Fibroblast of lung (primary cell): ENCODE data around the gene SGSM2. TPM values are rescaled to one million over a fixed set of nuclear protein-coding genes. Genes with fewer than 3 reads are reported as not detected.

Experiments used
- DNase-seq, 2 donors: peaks; one replicate each; pipeline versions ENCODE4 v3.0.0 to v3.0.0-alpha.2; 2010; ENCODE audit warnings: low read depth in 2 of 2
- H2AFZ ChIP-seq: 2 replicates; pipeline ENCODE4 v1.5.1; 2012; ENCODE audit warnings: low read length, control low read depth, inconsistent platforms
- H3K27ac ChIP-seq: 2 replicates; pipeline ENCODE4 v1.5.1; 2011; ENCODE audit warnings: low read length, control low read depth; ENCODE audit not compliant: insufficient read depth
- H3K27me3 ChIP-seq: 2 replicates; pipeline ENCODE4 v1.5.1; 2011; ENCODE audit warnings: mild to moderate bottlenecking, low read length; ENCODE audit not compliant: control insufficient read depth, insufficient read depth
- H3K36me3 ChIP-seq: 2 replicates; pipeline ENCODE4 v1.5.1; 2011; ENCODE audit warnings: low read length; ENCODE audit not compliant: control insufficient read depth, insufficient read depth
- H3K4me1 ChIP-seq: 2 replicates; pipeline ENCODE4 v1.5.1; 2011; ENCODE audit warnings: low read length; ENCODE audit not compliant: control insufficient read depth, insufficient read depth; ENCODE audit errors: extremely low read depth
- H3K4me2 ChIP-seq: 2 replicates; pipeline ENCODE4 v1.5.1; 2011; ENCODE audit warnings: low read length, control low read depth; ENCODE audit not compliant: insufficient read depth; ENCODE audit errors: extremely low read depth
- H3K4me3 ChIP-seq, 4 experiments: fragments of 200-600 bp in 1 of 4; sonication (generic) in 1 of 4; replicated peaks in 1 of 4; 2 replicates each; pipeline ENCODE4 v1.5.1; 2011 to 2016; ENCODE audit warnings: low read length in 4 of 4, low read depth in 3 of 4, mild to moderate bottlenecking in 3 of 4, control low read depth in 2 of 4, inconsistent platforms in 1 of 4, mixed read lengths in 1 of 4; ENCODE audit not compliant: insufficient read depth in 1 of 4; ENCODE audit errors: control extremely low read depth in 1 of 4
- H3K79me2 ChIP-seq: 2 replicates; pipeline ENCODE4 v1.5.1; 2012; ENCODE audit warnings: mild to moderate bottlenecking, low read length, inconsistent platforms; ENCODE audit not compliant: control insufficient read depth, insufficient read depth
- H3K9ac ChIP-seq: 2 replicates; pipeline ENCODE4 v1.5.1; 2011; ENCODE audit warnings: mild to moderate bottlenecking, low read length, control low read depth; ENCODE audit not compliant: insufficient read depth
- H3K9me3 ChIP-seq: 2 replicates; pipeline ENCODE4 v1.5.1; 2012; ENCODE audit warnings: low read depth, low read length; ENCODE audit not compliant: control insufficient read depth, insufficient read depth
- H4K20me1 ChIP-seq: 2 replicates; pipeline ENCODE4 v1.5.1; 2011; ENCODE audit warnings: low read length; ENCODE audit not compliant: control insufficient read depth, insufficient read depth; ENCODE audit errors: extremely low read depth
- EZH2 ChIP-seq: IDR thresholded peaks from 2 replicates; pipeline ENCODE4 v1.5.1; 2012; ENCODE audit warnings: low read length, control low read depth, mild to moderate bottlenecking; ENCODE audit errors: missing control alignments
- polyA plus RNA-seq, 2 donors: library from polyadenylated mRNA; depleted of rRNA in 1 of 2; stranded (reverse) in 1 of 2; unstranded in 1 of 2; fragments of >200 nt; gene quantifications; 2 replicates each; pipeline ENCODE4 v1.2.1, GENCODE V29; 2011 to 2012; ENCODE audit warnings: missing spikeins in 1 of 2
- total RNA-seq: library from RNA; depleted of rRNA; stranded (reverse); fragments of >200 nt; gene quantifications from 2 replicates; pipeline ENCODE4 v1.2.1, GENCODE V29; 2014
- TF ChIP-seq, protein P1 (sequence below), 2 donors: IDR thresholded peaks in 1 of 2; conservative IDR thresholded peaks in 1 of 2; 1 replicate in 1 of 2; 2 replicates in 1 of 2; pipeline ENCODE4 v1.5.1; 2011 to 2012; ENCODE audit warnings: low read length in 2 of 2, control low read depth in 1 of 2, inconsistent platforms in 1 of 2, low read depth in 1 of 2, mild to moderate bottlenecking in 1 of 2

SGSM2 gene
- total and polyA plus RNA-seq, 2 donors (not counting 1 experiment from before 2014, with no cell fraction given): 23.4 to 31.5 TPM

DNA sequence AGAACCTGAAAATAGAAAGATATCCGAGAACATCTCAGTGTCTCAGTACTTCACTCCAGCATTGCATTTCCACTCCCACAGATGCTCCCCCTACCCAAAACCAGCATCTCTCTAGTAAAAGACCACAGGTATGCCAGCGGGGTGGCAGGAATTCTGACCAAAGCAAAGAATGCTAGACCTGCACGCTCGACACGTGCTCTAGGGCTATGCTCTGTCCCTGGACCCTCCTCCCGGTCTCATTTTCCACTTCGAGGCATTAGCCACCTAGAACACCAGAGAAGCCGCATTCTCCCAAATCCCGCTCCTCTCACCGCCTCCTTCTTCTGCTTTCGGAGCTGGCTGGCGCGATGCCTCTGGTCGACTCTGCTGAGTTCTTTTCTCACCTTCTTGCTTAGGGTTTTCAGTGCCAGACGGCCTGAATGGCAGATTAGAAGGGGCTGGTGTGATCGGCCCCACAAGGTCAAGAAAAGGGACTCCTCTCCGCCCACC, 1.5 kb upstream of the SGSM2 start:
- peaks cover 29% of the 10 kb centered on the region for H3K79me2 ChIP-seq

DNA sequence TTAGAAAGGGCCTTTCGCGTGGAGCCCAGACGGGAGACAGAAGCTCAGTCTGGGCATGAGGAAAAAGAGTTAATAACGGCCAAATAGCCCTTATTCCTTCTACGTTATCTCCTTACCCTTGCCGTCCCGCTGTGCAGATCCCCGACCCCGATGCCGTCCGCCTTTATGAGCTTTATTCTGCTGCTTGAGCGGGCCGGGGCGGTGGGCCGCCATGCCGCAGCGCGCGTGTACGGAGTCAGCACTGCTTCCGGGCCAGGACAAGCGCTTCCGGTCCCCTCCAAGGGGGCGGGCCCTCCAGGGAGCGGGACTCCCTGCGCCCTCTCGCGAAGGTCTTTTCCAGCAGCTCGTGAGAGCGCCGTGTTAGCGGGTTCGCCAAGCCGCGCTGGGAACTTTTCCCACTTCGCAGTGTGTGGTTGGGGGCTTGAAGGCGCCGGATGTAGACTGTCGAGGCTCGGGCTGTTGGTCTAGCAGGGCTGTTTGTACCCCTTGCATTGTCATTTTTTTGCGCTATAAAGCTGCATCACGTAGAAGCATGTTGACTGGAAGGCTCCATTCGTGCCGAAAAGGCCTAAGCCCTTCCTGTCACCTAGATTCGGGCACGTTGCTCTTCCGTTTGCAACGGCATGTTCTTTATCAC, 968 bp upstream of the SGSM2 start, which contains the start of gene TSR1:
TSS of gene TSR1 (minus strand) at position 243 of the 637 bp plus-strand sequence. CDS start at position 213, 30 bp downstream.
- peak within 1 kb of the TSS; percentile 88 for H2AFZ ChIP-seq
- H4K20me1 ChIP-seq: no peaks in the 10 kb centered on the region
- H3K9me3 ChIP-seq: no peaks in the 10 kb centered on the region
- H3K36me3 ChIP-seq: peaks cover 14% of the 10 kb centered on the region
- H3K4me2 ChIP-seq: peak within 1 kb of the TSS; percentile 99
- peak within 1 kb of the TSS; percentile 60 to 96 (median 93) for H3K4me3 ChIP-seq
- peak within 1 kb of the TSS; percentile 61 for H3K27ac ChIP-seq
- peak; percentile 89 to 91 for DNase-seq
- H3K4me1 ChIP-seq: peaks cover 13% of the 10 kb centered on the region
- TF ChIP-seq EZH2: no peak
- TF ChIP-seq, protein P1, sequence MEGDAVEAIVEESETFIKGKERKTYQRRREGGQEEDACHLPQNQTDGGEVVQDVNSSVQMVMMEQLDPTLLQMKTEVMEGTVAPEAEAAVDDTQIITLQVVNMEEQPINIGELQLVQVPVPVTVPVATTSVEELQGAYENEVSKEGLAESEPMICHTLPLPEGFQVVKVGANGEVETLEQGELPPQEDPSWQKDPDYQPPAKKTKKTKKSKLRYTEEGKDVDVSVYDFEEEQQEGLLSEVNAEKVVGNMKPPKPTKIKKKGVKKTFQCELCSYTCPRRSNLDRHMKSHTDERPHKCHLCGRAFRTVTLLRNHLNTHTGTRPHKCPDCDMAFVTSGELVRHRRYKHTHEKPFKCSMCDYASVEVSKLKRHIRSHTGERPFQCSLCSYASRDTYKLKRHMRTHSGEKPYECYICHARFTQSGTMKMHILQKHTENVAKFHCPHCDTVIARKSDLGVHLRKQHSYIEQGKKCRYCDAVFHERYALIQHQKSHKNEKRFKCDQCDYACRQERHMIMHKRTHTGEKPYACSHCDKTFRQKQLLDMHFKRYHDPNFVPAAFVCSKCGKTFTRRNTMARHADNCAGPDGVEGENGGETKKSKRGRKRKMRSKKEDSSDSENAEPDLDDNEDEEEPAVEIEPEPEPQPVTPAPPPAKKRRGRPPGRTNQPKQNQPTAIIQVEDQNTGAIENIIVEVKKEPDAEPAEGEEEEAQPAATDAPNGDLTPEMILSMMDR (conservative IDR thresholded peaks at IDR 0.05 in 1 of 2, IDR thresholded peaks at IDR 0.05 in 1 of 2; ENCODE audit: low read depth in 1 of 2, low read length in 2 of 2): peak; percentile 31 to 32
- H3K79me2 ChIP-seq: peaks cover 29% of the 10 kb centered on the region
- peak within 1 kb of the TSS; percentile 86 for H3K9ac ChIP-seq
- no peaks in the 10 kb centered on the region for H3K27me3 ChIP-seq

More for the DNA sequence above, 1.5 kb upstream of the SGSM2 start:
- no peak for TF ChIP-seq EZH2
- TF ChIP-seq, protein P1 (conservative IDR thresholded peaks at IDR 0.05 in 1 of 2, IDR thresholded peaks at IDR 0.05 in 1 of 2; ENCODE audit: low read depth in 1 of 2, low read length in 2 of 2): no peak
- Histone ChIP-seq H3K9me3 (no peaks in the 10 kb centered on the region), H3K36me3 (peaks cover 16% of the 10 kb centered on the region), H3K9ac (peak overlapping the region; percentile 63), H3K27ac (peak overlapping the region; percentile 61), H3K4me1 (peaks cover 13% of the 10 kb centered on the region), H3K4me2 (peak overlapping the region; percentile 98), H4K20me1 (no peaks in the 10 kb centered on the region), H3K27me3 (no peaks in the 10 kb centered on the region), H3K4me3 (peak overlapping the region; percentile 60 to 96 (median 93)), H2AFZ (peak overlapping the region; percentile 61)
- DNase-seq: peak in 1 of 2 donors; percentile 36

DNA sequence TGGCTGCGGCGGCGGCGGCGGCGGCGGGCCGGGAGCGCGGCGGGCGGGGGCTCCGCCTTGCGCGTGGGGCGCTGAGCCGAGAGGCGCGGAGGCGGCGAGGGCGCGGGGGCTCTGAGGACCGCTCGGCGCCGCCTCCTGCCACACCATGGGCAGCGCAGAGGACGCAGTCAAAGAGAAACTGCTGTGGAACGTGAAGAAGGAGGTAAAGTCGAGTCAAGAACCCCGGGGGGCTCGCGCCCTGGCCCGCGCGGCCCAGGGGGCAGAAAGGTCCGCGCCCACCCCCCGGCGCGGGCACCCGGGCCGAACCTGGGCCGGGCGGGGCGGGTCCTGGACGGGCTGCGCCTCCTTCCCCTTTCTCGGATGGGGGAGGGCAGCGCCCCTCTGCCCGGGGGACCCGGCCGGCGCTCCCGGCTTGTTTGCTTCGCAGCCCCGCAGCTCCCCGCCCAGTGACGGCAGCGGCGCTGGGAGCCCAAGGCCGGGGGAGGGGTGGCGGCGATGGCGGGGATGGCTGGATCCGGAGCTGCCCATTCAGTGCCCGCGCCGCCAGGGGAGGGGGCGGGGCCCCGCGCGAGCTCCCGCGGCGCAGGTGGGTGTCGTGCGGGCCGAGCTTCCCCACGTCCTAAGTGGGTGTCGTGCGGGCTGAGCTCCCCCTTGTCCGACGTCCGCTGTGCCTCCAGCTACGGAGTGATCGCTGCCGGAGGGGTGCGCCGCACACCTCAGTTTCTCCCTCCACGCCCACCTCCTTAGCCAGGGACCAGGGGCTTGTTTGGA, 428 bp downstream of the SGSM2 start:
- TF ChIP-seq EZH2: no peak
- TF ChIP-seq, protein P1 (conservative IDR thresholded peaks at IDR 0.05 in 1 of 2, IDR thresholded peaks at IDR 0.05 in 1 of 2; ENCODE audit: low read depth in 1 of 2, low read length in 2 of 2): no peak
- Histone ChIP-seq H3K79me2 (peaks cover 29% of the 10 kb centered on the region), H3K27ac (peak overlapping the region; percentile 35), H3K4me1 (peaks cover 13% of the 10 kb centered on the region), H3K36me3 (peaks cover 13% of the 10 kb centered on the region), H3K9me3 (no peaks in the 10 kb centered on the region), H4K20me1 (no peaks in the 10 kb centered on the region), H3K27me3 (no peaks in the 10 kb centered on the region), H3K4me2 (peak overlapping the region; percentile 63), H3K9ac (peak overlapping the region; percentile 86), H2AFZ (peak overlapping the region; percentile 48), H3K4me3 (peak overlapping the region; percentile 9 to 95 (median 58))
- peak; percentile 38 to 60 for DNase-seq
